HG03432 (cell line): ENCODE results near the gene RAF1.
"Not testable (repeated sequence)": the region's sequence is repeated elsewhere in the genome, so short reads cannot be mapped to it uniquely, and the experiment has no call there.

Experiments used
- ATAC-seq: cut with Tn5 transposase; IDR thresholded peaks from one replicate; pipeline ENCODE4 v1.9.1; 2021; ENCODE audit warnings: mild to moderate bottlenecking, moderate library complexity; ENCODE audit not compliant: unreplicated experiment

RAF1 gene

DNA sequence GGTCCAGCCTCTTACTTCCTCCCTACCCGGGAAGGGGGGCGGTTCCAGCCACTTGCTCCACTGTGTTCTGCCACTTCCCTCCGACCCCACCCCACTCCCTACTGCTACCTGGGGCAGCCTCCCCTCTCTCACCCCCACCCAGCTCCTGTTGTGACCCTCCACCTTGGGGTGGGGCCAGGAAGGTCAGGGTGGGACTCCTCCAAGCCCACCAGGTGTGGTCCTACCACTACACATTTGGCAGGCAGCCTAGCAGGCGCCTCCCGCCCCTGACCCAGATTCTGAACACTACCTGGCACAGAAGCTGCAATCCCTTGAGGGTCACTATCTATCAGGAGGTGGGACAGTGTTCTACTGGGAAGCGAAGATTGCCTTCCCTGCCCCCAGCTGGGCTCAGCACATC lies 13.7 kb upstream of the RAF1 start:
- ATAC-seq: no peak

GRCh38 chr3:12675115-12675810 lies 11.3 kb upstream of the RAF1 start:
- ATAC-seq: no peak

DNA sequence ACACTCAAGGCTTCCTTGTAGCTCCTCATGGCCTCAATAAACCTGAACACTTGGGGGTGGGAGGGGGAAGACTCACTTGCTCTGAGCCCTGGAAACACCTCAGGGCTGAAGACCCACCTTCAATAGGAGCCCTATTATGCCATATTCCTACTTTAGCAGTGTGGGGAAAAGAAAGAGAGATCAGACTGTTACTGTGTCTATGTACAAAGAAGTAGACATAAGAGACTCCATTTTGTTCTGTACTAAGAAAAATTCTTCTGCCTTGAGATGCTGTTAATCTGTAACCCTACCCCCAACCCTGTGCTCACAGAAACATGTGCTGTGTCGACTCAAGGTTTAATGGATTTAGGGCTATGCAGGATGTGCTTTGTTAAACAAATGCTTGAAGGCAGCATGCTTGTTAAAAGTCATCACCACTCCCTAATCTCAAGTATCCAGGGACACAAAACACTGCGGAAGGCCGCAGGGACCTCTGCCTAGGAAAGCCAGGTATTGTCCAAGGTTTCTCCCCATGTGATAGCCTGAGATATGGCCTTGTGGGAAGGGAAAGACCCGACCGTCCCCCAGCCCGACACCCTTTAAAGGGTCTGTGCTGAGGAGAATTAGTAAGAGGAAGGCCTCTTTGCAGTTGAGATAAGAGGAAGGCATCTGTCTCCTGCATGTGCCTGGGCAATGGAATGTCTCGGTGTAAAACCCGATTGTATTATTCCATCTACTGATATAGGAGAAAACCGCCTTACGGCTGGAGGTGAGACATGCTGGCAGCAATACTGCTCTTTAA lies 10.2 kb upstream of the RAF1 start:
- not testable (repeated sequence) for ATAC-seq

DNA sequence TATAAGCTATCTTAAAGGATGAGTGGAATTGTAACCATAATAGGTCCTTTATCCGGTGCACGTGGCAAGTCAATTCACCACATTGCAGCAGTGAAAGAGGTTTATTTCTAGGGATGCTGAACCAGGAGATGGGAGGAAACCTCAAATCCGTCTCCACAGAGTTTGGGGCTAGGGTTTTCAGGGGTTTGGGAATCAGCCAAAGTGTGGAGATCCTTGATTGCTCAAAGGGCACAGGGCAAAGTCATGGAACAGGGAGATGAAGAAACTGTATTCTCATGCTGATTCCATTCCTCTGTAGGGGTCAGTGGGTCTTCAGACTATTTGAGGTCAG lies 7.2 kb upstream of the RAF1 start:
- ATAC-seq: no peak

DNA sequence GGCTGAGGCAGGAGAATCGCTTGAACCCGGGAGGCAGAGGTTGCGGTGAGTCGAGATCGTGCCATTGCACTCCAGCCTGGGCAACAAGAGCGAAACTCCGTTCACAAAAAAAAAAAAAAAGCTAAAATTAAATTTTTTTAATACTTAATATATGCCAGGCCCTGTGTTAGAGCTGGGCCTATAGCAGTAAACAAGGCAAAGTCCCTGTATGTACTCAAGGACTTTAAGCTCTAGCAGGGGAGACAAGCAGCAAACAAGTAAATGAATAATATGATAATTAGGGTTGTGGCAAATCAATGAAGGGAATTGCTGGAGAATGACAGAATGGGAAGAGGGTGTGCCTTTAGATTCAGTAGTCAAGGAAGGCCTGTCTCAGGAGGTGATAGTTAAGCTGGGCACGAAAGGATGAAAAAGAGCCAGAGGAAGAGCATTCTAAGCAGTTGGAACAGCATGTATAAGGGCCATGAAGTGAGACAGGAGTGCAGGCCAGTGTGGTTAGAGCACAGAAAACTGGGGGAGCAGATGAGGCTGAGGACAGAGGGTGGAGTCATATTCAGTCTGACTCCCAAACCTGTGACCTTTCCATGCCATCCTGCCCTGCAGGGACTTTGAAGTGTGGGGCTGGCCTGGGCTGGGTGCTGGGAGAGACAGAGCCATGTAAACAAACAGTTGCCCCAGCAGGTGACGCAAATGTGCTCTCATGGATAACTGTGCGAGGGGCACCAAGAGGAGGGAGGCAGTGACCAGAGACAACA lies 6.6 kb upstream of the RAF1 start:
- ATAC-seq: no peak

- ATAC-seq: peak; percentile 40
Observed at GRCh38 chr3:12663401-12663935, 449 bp downstream of the RAF1 start.

DNA sequence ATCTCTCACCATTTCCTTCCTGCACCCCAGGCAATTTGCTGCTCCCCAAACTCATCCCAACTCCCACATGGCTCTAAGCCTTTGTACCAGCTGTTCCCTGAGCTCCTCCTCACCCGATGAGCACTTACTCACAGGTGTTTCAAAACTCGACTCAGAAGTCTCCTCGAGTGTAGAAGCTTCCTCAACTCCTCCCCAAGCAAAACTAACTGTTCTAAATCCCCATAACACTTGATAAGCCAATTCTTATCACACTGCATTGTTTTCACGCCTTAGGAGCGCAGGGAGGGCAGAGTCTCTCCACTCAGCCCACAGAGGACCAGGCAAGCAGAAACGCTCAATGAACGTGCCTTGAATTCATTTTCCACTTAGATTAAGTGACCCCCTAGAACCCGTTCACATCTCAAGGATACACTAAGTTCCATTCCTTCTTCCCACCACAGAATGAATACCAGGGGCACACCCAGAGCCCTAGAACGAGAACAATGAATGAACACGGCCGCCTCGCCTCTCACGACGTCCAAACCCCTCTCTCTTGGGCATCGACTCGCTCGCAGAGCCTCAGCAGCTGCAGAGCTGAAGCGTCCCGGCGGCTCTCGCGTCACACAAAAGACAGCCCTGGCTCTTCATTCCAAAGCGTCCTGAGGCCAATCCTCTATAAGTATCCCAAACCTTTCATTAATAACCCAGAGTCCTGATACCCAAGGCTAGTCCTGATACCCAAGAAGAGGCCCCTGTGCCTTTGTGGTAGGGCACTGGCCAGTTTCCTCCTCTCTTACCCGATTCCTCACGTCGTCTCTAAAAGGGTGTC lies 1.1 kb downstream of the RAF1 start:
- ATAC-seq: peak; percentile 2

GRCh38 chr3:12661926-12662592 lies 1.9 kb downstream of the RAF1 start:
- no peak for ATAC-seq

DNA sequence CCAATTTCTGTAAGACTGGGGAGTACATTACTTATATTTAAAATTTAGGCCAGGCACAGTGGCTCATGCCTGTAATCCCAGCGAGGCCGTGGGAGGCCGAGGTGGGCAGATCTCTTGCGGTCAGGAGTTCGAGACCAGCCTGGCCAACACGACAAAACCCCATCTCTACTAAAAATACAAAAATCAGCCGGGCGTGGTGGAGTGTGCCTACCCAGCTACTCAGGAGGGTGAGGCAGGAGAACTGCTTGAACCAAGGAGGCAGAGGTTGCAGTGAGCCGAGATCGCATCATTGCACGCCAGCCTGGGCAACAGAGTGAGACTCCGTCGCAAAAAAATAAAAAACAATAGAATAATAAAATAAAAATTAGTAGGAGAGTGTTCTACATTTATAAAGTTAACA lies 2.5 kb downstream of the RAF1 start:
- not testable (repeated sequence) for ATAC-seq

DNA sequence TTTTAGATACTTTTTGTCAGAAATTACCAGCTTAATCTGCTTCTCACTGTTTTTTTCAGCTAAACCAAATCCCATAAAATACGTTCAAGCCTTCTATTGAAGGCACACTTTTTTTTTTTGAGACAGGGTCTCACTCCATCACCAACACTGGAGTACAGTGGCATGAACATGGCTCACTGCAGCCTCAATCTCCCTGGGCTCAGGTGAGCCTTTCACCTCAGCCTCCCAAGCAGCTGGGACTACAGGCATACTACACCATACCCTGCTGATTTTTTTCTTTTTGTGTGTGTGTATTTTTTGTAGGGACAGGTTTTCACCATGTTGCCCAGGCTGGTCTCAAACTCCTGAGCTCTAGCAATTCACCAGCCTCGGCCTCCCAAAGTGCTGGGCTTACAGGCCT lies 3.7 kb downstream of the RAF1 start:
- no peak for ATAC-seq

DNA sequence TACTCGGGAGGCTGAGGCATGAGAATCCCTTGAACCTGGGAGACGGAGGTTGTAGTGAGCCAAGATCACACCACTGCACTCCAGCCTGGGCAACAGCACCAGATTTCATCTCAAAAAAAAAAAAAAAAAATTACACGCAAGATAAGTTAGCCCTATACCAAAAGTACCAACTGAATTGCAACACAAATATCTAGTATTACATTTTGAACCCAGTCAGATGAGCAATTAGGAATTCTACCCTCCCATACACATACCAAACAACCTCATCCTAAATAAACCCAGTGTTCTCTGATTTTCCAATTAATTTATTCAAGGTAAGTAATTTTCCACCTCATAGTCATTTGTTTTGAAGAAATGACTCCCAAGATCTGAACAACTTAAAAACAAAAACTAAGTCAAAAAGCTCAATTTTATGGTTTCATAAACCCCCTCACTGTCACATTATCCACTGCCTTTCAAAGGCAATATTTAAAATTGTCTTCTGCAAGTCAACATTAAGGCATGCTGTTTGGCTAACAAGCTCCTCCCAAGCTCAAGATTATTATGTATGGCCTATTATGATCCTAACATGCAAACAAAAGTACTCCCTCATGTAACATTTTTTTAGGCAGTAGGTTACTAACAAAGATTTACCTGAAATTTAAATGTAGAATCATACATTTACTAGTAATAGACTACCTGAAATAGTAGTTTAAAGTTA lies 4.5 kb downstream of the RAF1 start:
- ATAC-seq: no peak

- ATAC-seq: no peak
Observed at GRCh38 chr3:12658593-12659058, 5.3 kb downstream of the RAF1 start.

DNA sequence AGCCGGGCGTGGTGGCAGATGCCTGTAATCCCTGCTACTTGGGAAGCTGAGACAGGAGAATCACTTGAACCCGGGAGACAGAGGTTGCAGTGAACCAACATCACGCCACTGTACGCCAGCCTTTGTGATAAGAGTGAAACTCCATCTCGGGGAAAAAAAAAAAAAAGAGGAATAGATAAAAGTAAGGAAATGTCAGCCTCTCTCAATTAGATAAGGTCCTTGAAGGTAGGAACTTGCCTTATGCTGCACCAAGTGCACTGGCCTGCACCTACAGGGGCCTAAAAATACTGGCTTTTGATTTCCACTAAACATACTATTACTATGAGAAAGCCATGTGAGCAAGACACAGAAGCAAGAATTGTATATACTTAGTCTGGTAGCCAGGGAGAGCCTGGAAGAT lies 7.1 kb downstream of the RAF1 start:
- no peak for ATAC-seq

- no peak for ATAC-seq
Observed at GRCh38 chr3:12656193-12656592, 7.7 kb downstream of the RAF1 start.

DNA sequence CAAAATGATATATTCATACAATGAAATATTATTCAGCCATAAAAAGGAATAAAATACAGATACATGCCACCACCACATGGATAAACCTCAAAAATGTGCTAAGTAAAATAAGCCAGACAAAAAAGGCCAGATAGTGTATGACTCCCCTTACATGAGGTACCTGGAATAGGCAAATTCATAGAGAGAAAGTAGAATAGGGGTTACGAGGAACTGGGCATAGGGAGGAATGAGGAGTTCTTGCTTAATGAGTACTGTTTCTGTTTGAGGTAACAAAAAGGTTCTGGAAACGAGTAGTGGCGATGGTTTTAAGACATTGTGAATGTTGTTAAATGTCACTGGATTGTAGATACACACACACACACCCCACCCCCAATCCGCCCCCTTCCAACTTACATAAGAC lies 8.2 kb downstream of the RAF1 start:
- no peak for ATAC-seq

- no peak for ATAC-seq
Observed at GRCh38 chr3:12653747-12654146, 10.2 kb downstream of the RAF1 start.

- ATAC-seq: peak; percentile 75
Observed at GRCh38 chr3:12648384-12648959, 15.4 kb downstream of the RAF1 start.

DNA sequence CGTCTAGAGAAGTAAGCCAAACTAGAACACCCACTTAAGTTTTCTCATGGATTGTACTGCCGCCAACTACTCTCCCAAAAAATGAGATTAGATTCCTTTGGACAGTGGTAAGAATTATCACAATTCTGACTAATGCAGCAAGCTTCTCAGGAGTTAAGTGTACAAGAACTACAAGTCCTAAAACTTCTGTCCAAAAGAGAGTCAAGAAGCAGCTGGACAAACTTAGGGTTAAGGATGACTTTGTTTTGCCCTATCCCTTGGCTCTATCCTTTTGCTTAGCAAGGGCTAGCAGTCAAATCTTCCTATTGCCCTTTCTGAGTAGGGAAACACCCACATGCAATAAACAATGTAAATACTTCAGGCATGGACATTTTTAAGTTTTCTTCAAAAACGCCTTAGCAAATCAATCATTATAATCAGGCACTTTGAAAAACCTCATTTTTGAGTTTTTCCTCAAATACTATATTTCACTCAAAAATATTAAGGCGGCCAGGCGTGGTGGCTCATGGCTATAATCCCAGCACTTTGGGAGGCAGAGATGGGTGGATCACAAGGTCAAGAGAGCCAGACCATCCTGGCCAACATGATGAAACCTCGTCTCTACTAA lies 19.5 kb downstream of the RAF1 start:
- no peak for ATAC-seq

- no peak for ATAC-seq
Observed at GRCh38 chr3:12643724-12644123, 20.2 kb downstream of the RAF1 start.
